Measurements from ENCODE around the gene SET. TPM values are rescaled to one million over a fixed set of nuclear protein-coding genes. Genes with fewer than 3 reads are reported as not detected.

SET gene
- total RNA-seq, 2 experiments from 2014 or later, result 436 to 623 TPM

GRCh38 chr9:128669786-128670185 is 19.2 kb upstream of the SET start:
- H3K36me3 Mint-ChIP-seq, result no peaks in the 10 kb centered on the region
- H3K27me3 Mint-ChIP-seq, result no peaks in the 10 kb centered on the region
- CTCF ChIA-PET, result interaction anchor here (1.0 kb wide), 1 partner anchor 41 kb away, joined by 3 read pairs; no protein-coding TSS in a partner anchor
- no peaks in the 10 kb centered on the region for H3K9me3 Mint-ChIP-seq (ENCODE audit: low read depth)
- H3K4me3 Mint-ChIP-seq, result no peak overlapping the region
- no peaks in the 10 kb centered on the region for H3K4me1 Mint-ChIP-seq
- DNase-seq (no peak), ATAC-seq (no peak)
- no peak overlapping the region for H3K27ac Mint-ChIP-seq

DNA sequence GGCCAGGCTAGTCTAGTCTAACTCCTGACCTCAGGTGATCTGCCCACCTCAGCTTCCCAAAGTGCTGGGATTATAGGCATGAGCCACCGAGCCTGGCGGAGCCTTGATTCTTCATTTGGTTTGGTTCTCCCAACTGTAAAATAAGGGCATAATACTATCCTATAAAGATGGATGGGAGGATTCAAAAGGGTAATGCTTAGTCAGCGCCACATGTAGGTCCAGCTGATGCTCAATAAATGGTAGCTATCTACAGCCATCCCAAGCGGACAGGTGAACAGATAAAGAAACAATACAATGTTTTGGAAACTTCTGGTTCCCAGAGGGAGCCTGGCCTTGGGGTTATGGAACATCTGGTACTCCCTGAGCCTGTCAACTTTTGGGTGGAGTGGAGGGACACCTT is 13.6 kb upstream of the SET start:
- no peak overlapping the region for H3K4me3 Mint-ChIP-seq
- CTCF ChIA-PET, result interaction anchor here (0.9 to 1.4 kb wide), 2 partner anchors 12 to 27 kb away, joined by 4 read pairs; no protein-coding TSS in a partner anchor
- no peak for DNase-seq
- peaks cover 10% of the 10 kb centered on the region for H3K36me3 Mint-ChIP-seq
- H3K27ac Mint-ChIP-seq, result no peak overlapping the region
- no peaks in the 10 kb centered on the region for H3K27me3 Mint-ChIP-seq
- no peaks in the 10 kb centered on the region for H3K9me3 Mint-ChIP-seq (ENCODE audit: low read depth)
- ATAC-seq, result no peak
- peaks cover 2% of the 10 kb centered on the region for H3K4me1 Mint-ChIP-seq

GRCh38 chr9:128677794-128678193 is 11.2 kb upstream of the SET start:
- Mint-ChIP-seq H3K4me1 (peaks cover 6% of the 10 kb centered on the region), H3K9me3 (ENCODE audit: low read depth) (no peaks in the 10 kb centered on the region), H3K27ac (no peak overlapping the region), H3K4me3 (no peak overlapping the region), H3K36me3 (peaks cover 12% of the 10 kb centered on the region), H3K27me3 (no peaks in the 10 kb centered on the region)
- no peak for ATAC-seq
- CTCF ChIA-PET, result interaction anchor here (1.1 to 1.2 kb wide), 2 partner anchors 11 to 21 kb away, joined by 3 read pairs; partner anchors contain the start of genes DYNC2I2 and SET
- no peak for DNase-seq

- Mint-ChIP-seq H3K27ac (peak overlapping the region; percentile 99), H3K36me3 (peaks cover 9% of the 10 kb centered on the region), H3K27me3 (no peaks in the 10 kb centered on the region), H3K9me3 (ENCODE audit: low read depth) (no peaks in the 10 kb centered on the region), H3K4me3 (peak overlapping the region; percentile 99), H3K4me1 (peaks cover 56% of the 10 kb centered on the region)
- ATAC-seq (peak; percentile 34), DNase-seq (peak; percentile 70)
- CTCF ChIA-PET, result interaction anchor here (1.9 to 2.5 kb wide), 2 partner anchors 14 to 18 kb away, joined by 5 to 18 read pairs; partner anchors contain the start of gene PKN3
Measured at GRCh38 chr9:128683340-128684064, 5.5 kb upstream of the SET start.

DNA sequence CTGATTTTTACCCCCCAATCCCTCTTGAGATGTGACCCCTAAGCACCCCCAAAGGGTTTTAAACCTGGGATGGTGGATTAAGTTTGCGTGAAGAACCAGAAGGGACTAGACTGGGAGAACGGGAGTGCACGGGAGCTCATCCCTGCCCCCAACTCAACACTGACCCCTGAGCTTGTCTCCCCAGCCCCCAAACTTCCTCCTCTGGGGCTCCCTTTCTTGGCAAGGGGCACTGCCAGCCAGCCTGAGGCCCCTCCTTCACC is 5.0 kb upstream of the SET start:
- peak overlapping the region; percentile 99 for H3K27ac Mint-ChIP-seq
- H3K36me3 Mint-ChIP-seq, result peaks cover 9% of the 10 kb centered on the region

DNA sequence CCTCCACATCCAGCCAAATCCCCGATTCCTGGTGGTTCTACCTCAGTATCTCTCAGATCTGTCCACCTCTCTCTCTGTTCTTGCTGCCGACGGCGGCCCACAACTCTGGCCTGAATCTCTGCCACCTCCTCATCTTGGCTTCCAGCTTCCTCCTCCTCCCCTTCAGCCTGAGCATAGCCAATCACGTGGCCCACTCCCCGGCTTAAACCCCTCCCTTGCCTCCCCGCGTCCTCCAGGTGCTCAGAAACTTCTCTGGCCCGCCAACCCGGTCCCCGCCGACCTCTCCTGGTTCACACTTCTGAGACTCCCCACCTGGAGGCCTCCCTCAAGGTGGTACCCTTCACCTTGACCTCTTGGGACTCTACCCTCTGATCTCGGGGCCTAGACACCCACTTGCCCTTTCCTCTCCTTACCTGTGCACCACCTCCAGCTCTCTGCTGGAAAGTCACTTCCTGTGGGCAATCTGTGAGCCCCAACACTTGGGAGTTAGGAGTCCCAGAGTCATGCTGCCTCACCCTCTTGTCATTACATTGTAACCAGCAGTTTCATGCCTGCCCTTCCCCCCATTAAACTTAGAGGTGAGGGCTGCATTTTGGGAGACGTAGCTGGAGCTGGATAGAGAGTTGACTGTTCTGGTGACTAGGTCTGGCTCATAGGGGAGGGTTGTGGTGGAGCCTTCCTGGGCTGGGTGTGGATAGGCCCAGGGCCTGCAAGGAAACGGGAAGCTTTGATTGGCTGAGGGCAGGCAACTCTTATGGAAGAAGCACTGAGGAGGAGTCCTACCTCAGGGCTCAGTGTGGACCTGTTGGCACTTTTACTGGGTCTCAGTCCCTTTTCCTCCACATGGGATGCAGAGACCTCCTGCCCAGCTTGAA is 4.5 kb upstream of the SET start:
- DNase-seq, result peak; percentile 91
- H3K4me1 Mint-ChIP-seq, result peaks cover 54% of the 10 kb centered on the region
- CTCF ChIA-PET, result interaction anchor here (0.9 to 2.5 kb wide), 5 partner anchors 12 to 134 kb away, joined by 4 to 18 read pairs (median 5); partner anchors contain the start of genes ENDOG, PKN3 and ZDHHC12
- H3K27ac Mint-ChIP-seq, result peak overlapping the region; percentile 99
- ATAC-seq, result peak; percentile 55
- no peaks in the 10 kb centered on the region for H3K27me3 Mint-ChIP-seq
- peak overlapping the region; percentile 99 for H3K4me3 Mint-ChIP-seq
- no peaks in the 10 kb centered on the region for H3K9me3 Mint-ChIP-seq (ENCODE audit: low read depth)
- peaks cover 7% of the 10 kb centered on the region for H3K36me3 Mint-ChIP-seq

More for the DNA sequence above, 5.0 kb upstream of the SET start:
- CTCF ChIA-PET, result interaction anchor here (0.9 to 2.5 kb wide), 5 partner anchors 13 to 134 kb away, joined by 4 to 18 read pairs (median 5); partner anchors contain the start of genes ENDOG, PKN3 and ZDHHC12
- DNase-seq (no peak), ATAC-seq (no peak)
- Mint-ChIP-seq H3K9me3 (ENCODE audit: low read depth) (no peaks in the 10 kb centered on the region), H3K4me3 (peak overlapping the region; percentile 99), H3K27me3 (no peaks in the 10 kb centered on the region), H3K4me1 (peaks cover 55% of the 10 kb centered on the region)

GRCh38 chr9:128685636-128686489 is 3.2 kb upstream of the SET start:
- Mint-ChIP-seq H3K9me3 (ENCODE audit: low read depth) (no peaks in the 10 kb centered on the region), H3K4me3 (peak overlapping the region; percentile 99), H3K4me1 (peaks cover 55% of the 10 kb centered on the region), H3K27me3 (no peaks in the 10 kb centered on the region), H3K36me3 (peaks cover 12% of the 10 kb centered on the region), H3K27ac (peak overlapping the region; percentile 99)
- DNase-seq (peak; percentile 76), ATAC-seq (peak; percentile 28)
- CTCF ChIA-PET, result interaction anchor here (0.8 to 2.5 kb wide), 4 partner anchors 11 to 37 kb away, joined by 3 to 18 read pairs (median 5); partner anchors contain the start of gene PKN3

- CTCF ChIA-PET, result interaction anchor here (1.6 kb wide), 1 partner anchor 15 kb away, joined by 5 read pairs; the partner anchor contains the start of gene PKN3
- no peaks in the 10 kb centered on the region for H3K9me3 Mint-ChIP-seq (ENCODE audit: low read depth)
- H3K27ac Mint-ChIP-seq, result peak overlapping the region; percentile 99
- H3K27me3 Mint-ChIP-seq, result no peaks in the 10 kb centered on the region
- no peak overlapping the region for H3K4me3 Mint-ChIP-seq
- peaks cover 21% of the 10 kb centered on the region for H3K36me3 Mint-ChIP-seq
- no peak for ATAC-seq
- no peak for DNase-seq
- peaks cover 63% of the 10 kb centered on the region for H3K4me1 Mint-ChIP-seq
Measured at GRCh38 chr9:128687453-128687852, 1.6 kb upstream of the SET start.

- H3K27ac Mint-ChIP-seq, result no peak overlapping the region
Measured at GRCh38 chr9:128689293-128689774, 312 bp downstream of the SET start.

GRCh38 chr9:128689820-128690683 is 1.0 kb downstream of the SET start:
- Mint-ChIP-seq H3K27ac (peak overlapping the region; percentile 94), H3K4me1 (peaks cover 61% of the 10 kb centered on the region), H3K9me3 (ENCODE audit: low read depth) (no peaks in the 10 kb centered on the region), H3K4me3 (peak overlapping the region; percentile 97), H3K27me3 (no peaks in the 10 kb centered on the region), H3K36me3 (peaks cover 35% of the 10 kb centered on the region)
- DNase-seq, result peak; percentile 57
- CTCF ChIA-PET, result interaction anchor here (1.2 to 5.5 kb wide), 4 partner anchors 11 to 128 kb away, joined by 3 to 44 read pairs (median 4); partner anchors contain the start of genes ENDOG and PKN3
- ATAC-seq, result no peak

More at GRCh38 chr9:128689293-128689774, 312 bp downstream of the SET start:
- Mint-ChIP-seq H3K27me3 (no peaks in the 10 kb centered on the region), H3K36me3 (peaks cover 29% of the 10 kb centered on the region), H3K4me3 (peak overlapping the region; percentile 46), H3K9me3 (ENCODE audit: low read depth) (no peaks in the 10 kb centered on the region), H3K4me1 (peaks cover 67% of the 10 kb centered on the region)
- CTCF ChIA-PET, result interaction anchor here (1.3 to 5.5 kb wide), 4 partner anchors 11 to 129 kb away, joined by 3 to 44 read pairs (median 4); partner anchors contain the start of genes ENDOG and PKN3
- DNase-seq, result peak; percentile 69
- ATAC-seq, result no peak

DNA sequence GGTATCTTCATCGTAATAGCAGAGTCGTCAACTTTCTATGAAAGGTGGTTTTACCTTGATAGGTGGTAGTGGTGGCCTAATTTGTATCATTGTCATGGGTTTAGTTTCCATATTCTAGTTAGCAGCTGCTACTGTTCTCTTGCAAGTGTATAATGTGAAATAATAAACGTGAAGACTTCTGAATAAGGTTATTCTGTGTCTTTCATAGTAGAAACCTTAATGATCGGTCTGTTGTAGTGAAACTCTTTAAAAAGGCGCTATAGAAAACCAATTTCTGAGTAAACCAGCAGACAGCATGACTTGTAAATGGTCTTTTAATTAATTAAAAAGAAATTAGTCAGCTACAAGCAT is 1.6 kb downstream of the SET start:
- H3K4me3 Mint-ChIP-seq, result peak overlapping the region; percentile 97
- H3K9me3 Mint-ChIP-seq (ENCODE audit: low read depth), result no peaks in the 10 kb centered on the region
- H3K27me3 Mint-ChIP-seq, result no peaks in the 10 kb centered on the region
- ATAC-seq, result no peak
- peak overlapping the region; percentile 94 for H3K27ac Mint-ChIP-seq
- CTCF ChIA-PET, result interaction anchor here (0.8 to 5.5 kb wide), 4 partner anchors 10 to 128 kb away, joined by 3 to 44 read pairs (median 3); partner anchors contain the start of genes ENDOG and PKN3
- peaks cover 38% of the 10 kb centered on the region for H3K36me3 Mint-ChIP-seq
- no peak for DNase-seq
- H3K4me1 Mint-ChIP-seq, result peaks cover 55% of the 10 kb centered on the region
